GM21367 (cell line): Measurements from ENCODE around the gene CCDC120.

Experiments used
- ATAC-seq: cut with Tn5 transposase; IDR thresholded peaks from one replicate; pipeline ENCODE4 v1.9.1; 2021; ENCODE audit not compliant: unreplicated experiment

The CCDC120 gene

GRCh38 chrX:49061490-49061889 is 2.7 kb downstream of the CCDC120 start:
- no peak for ATAC-seq

GRCh38 chrX:49061916-49062315 is 3.1 kb downstream of the CCDC120 start:
- no peak for ATAC-seq

GRCh38 chrX:49063715-49064114 is 4.9 kb downstream of the CCDC120 start:
- no peak for ATAC-seq

- ATAC-seq, result no peak
Measured at GRCh38 chrX:49064303-49064702, 5.5 kb downstream of the CCDC120 start.

GRCh38 chrX:49064735-49065134 is 5.9 kb downstream of the CCDC120 start:
- ATAC-seq, result no peak

GRCh38 chrX:49066278-49066677 is 7.5 kb downstream of the CCDC120 start:
- ATAC-seq, result no peak

- ATAC-seq, result no peak
Measured at GRCh38 chrX:49066690-49067089, 7.9 kb downstream of the CCDC120 start.

GRCh38 chrX:49067285-49068120 is 8.7 kb downstream of the CCDC120 start:
- ATAC-seq, result no peak

GRCh38 chrX:49069038-49069437 is 10.2 kb downstream of the CCDC120 start:
- no peak for ATAC-seq

- no peak for ATAC-seq
Measured at GRCh38 chrX:49070988-49071387, 12.2 kb downstream of the CCDC120 start.

GRCh38 chrX:49071877-49072711 is 13.3 kb downstream of the CCDC120 start:
- no peak for ATAC-seq

GRCh38 chrX:49072712-49073095 is 13.9 kb downstream of the CCDC120 start:
- ATAC-seq, result no peak

- peak; percentile 90 for ATAC-seq
Measured at GRCh38 chrX:49073601-49074575, 15.1 kb downstream of the CCDC120 start, which contains the start of gene PRAF2. Gene PRAF2 (minus strand): TSS chrX:49074002. CDS start chrX:49073987, 15 bp downstream.

GRCh38 chrX:49075347-49075746 is 16.5 kb downstream of the CCDC120 start:
- ATAC-seq, result no peak

GRCh38 chrX:49077941-49078340 is 19.1 kb downstream of the CCDC120 start:
- no peak for ATAC-seq

GRCh38 chrX:49079489-49080428 is 21.0 kb downstream of the CCDC120 start, which contains the start of gene WDR45:
Gene WDR45 (minus strand): TSS chrX:49079887. CDS start chrX:49078095, 1,792 bp downstream.
- ATAC-seq, result no peak

GRCh38 chrX:49082271-49082871 is 23.6 kb downstream of the CCDC120 start:
- no peak for ATAC-seq

GRCh38 chrX:49089553-49089952 is 30.8 kb downstream of the CCDC120 start:
- ATAC-seq, result no peak

GRCh38 chrX:49096419-49096818 is 37.6 kb downstream of the CCDC120 start:
- ATAC-seq, result no peak
